ENCODE measurements around the gene PCSK2. TPM values are rescaled to one million over a fixed set of nuclear protein-coding genes. Genes with fewer than 3 reads are reported as not detected.

PCSK2 gene
- total and polyA plus RNA-seq, 2 of the 8 experiments (the other 6 are each of a cell fraction or from before 2014, with no cell fraction given), result 1.9 to 4.2 TPM

GRCh38 chr20:17390655-17391054 lies 163.8 kb downstream of the PCSK2 start (continued):
- no peak for TF ChIP-seq CHD7 (IDR thresholded peaks at IDR 0.05; ENCODE audit: insufficient replicate concordance, low read length)
- TF ChIP-seq CHD2 (IDR thresholded peaks at IDR 0.05; ENCODE audit: low read length), result no peak
- TF ChIP-seq GTF2F1 (IDR thresholded peaks at IDR 0.05; ENCODE audit: borderline replicate concordance, low read depth, low read length), result no peak
- TF ChIP-seq HDAC2 (IDR thresholded peaks at IDR 0.05; ENCODE audit: borderline replicate concordance in 1 of 2, low read depth in 2 of 2, low read length in 2 of 2), result no peak
- TF ChIP-seq SIN3A (conservative IDR thresholded peaks at IDR 0.05 in 1 of 2, IDR thresholded peaks at IDR 0.05 in 1 of 2; ENCODE audit: low read depth in 1 of 2, low read length in 2 of 2), result no peak
- no peak for TF ChIP-seq E2F6 (IDR thresholded peaks at IDR 0.05)
- TF ChIP-seq SAP30 (IDR thresholded peaks at IDR 0.05; ENCODE audit: insufficient read depth, insufficient replicate concordance, low read length), result no peak
- TF ChIP-seq RAD21 (IDR thresholded peaks at IDR 0.05 in 1 of 2, conservative IDR thresholded peaks at IDR 0.05 in 1 of 2; ENCODE audit: low read depth in 2 of 2, low read length in 2 of 2), result no peak
- no peak for TF ChIP-seq CREB1 (IDR thresholded peaks at IDR 0.05)
- TF ChIP-seq NANOG (IDR thresholded peaks at IDR 0.05; ENCODE audit: insufficient read depth, low read depth, low read length, poor library complexity, severe bottlenecking), result no peak

Data from H1 (cell line).